ENCODE results near the gene KLF12.

DNA sequence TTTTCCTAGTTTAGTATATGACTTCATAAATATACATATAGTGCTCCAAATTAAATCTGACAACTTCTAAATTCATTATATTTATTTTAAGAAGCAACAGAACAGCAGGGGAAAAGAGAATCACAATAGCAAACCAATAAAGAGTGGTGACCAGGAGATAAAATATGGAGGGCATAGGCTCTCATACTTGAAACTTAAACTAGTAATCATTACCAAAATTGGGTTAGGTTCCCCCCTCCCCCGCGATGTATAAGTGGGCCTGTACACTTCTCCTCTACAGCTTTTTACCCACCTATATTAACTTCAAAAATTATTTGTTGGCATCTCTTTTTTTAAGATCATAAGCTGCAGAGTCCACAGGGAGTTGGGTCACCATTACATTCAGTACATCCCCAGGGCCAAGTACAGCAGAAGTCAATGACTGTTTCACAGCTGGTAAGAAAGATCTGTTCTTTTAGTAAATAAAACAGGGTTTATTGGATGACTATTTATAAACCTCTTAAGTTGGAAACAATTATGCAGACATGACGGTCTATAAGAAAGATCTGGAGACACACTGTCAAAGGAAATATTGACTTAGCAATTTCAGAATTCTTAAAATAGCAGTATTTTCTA is 29.4 kb downstream of the KLF12 start:
- TF ChIP-seq, protein P1, sequence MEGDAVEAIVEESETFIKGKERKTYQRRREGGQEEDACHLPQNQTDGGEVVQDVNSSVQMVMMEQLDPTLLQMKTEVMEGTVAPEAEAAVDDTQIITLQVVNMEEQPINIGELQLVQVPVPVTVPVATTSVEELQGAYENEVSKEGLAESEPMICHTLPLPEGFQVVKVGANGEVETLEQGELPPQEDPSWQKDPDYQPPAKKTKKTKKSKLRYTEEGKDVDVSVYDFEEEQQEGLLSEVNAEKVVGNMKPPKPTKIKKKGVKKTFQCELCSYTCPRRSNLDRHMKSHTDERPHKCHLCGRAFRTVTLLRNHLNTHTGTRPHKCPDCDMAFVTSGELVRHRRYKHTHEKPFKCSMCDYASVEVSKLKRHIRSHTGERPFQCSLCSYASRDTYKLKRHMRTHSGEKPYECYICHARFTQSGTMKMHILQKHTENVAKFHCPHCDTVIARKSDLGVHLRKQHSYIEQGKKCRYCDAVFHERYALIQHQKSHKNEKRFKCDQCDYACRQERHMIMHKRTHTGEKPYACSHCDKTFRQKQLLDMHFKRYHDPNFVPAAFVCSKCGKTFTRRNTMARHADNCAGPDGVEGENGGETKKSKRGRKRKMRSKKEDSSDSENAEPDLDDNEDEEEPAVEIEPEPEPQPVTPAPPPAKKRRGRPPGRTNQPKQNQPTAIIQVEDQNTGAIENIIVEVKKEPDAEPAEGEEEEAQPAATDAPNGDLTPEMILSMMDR (IDR thresholded peaks at IDR 0.05; ENCODE audit: insufficient read depth, low read length, poor library complexity, severe bottlenecking), result no peak
- TF ChIP-seq EZH2phosphoT487 (conservative IDR thresholded peaks at IDR 0.05; ENCODE audit: low read length), result no peak

All from SU-DHL-6 (cell line).